NK-92 (cell line): ENCODE results near the gene ACTN2.
"Not testable (repeated sequence)": the region's sequence is repeated elsewhere in the genome, so short reads cannot be mapped to it uniquely, and the experiment has no call there.

Source experiments
- DNase-seq: peaks from one replicate; lab custom pipeline; 2025; ENCODE audit not compliant: unreplicated experiment; lab: John Stamatoyannopoulos, UW

The ACTN2 gene

DNA sequence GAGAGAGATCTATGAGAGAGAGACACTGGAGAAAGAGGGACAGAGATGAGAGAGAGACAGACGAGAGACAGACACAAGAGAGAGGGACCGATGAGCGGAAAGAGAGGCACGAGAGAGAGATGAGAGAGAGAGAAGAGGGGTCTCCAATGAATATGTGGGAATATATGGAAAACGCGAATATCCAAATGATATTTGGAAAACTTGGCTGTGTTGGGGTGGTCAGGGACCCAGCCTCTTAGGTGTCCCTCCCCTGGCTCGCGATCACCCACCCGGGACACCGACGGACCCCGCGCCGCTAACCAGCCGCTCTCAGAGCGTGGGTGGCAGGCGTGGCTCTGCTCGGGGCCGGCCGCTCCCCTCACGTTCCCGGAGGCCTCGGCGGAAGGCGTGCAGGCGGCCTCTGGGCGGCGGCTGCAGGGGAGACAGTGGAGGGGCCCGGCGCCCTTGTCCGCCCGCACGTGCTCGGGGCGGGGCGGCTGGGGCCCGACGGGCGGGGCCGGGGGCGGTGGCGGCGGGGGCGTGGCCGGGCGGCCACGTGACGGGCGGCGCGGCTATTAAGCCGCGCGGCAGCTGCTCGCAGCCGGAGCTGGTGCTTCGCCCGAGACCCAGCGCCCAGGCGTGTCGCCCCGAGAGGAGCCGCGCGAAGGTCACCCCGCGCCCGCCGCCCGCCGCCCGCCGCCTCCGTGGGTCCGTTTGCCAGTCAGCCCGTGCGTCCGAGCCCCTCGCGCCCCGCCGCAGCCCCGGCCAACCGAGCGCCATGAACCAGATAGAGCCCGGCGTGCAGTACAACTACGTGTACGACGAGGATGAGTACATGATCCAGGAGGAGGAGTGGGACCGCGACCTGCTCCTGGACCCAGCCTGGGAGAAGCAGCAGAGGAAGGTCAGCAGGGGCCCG, at the start of gene ACTN2:
TSS of gene ACTN2 (plus strand) at position 583 of the 898 bp plus-strand sequence. CDS start at position 758, 175 bp downstream.
- no peak for DNase-seq

DNA sequence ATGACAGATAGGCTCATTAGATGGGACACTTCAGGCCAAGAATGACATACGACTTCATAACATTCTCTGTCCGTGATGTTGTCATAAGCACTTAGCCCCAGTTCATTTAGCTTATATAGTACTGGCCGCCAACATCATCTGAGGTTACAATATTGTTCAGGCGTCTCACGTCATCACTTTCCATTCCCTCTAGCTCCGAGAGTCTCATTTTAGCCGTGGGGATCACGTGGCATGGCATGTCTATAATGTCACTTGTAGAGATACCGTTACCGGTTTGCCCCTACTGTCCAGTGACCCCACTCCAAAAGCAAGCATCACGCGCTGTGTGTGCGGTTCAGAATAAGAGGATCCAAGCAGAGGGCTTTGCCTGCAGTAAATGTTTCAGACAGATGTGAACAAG, 47.4 kb upstream of the ACTN2 start:
- DNase-seq = no peak

DNA sequence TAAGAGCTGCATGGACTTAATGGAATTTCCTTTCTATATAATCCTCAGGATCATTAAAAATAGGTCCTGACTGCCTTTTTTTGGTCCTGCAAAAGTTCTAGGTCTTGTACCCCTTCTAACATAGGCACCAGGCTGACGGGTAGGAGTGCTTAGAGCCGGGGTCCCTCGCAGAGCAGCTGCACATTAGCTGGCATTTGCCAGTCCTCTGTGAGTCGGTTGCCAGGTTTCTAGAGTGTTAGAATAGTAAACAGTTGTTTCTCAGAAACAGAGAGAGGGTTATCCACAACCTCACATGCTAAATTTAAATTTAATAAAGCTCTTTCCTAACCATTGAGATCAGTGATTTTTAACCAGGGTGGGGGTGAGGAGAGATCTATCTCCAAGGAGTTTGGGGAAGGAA, 46.6 kb upstream of the ACTN2 start:
- DNase-seq = no peak

DNA sequence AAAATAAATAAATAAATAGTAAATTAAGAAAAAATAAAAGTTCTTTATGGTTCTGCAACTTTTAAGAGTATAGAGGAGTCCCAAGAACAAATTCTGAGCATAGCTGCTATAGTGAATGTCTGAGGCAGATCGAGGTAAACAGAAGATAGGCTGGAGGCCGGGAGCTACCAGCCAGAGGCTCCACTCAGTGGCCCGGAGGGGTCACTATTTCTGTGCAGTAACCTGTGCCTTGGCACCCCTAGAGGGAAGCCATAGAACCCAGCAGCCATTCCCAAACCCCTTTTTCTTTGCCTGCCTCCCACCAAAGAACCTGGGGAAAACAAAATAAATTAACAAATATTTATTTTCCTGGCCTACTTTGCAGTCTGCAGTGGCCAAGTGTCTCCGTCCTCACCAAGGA, 43.5 kb upstream of the ACTN2 start:
- DNase-seq = no peak

DNA sequence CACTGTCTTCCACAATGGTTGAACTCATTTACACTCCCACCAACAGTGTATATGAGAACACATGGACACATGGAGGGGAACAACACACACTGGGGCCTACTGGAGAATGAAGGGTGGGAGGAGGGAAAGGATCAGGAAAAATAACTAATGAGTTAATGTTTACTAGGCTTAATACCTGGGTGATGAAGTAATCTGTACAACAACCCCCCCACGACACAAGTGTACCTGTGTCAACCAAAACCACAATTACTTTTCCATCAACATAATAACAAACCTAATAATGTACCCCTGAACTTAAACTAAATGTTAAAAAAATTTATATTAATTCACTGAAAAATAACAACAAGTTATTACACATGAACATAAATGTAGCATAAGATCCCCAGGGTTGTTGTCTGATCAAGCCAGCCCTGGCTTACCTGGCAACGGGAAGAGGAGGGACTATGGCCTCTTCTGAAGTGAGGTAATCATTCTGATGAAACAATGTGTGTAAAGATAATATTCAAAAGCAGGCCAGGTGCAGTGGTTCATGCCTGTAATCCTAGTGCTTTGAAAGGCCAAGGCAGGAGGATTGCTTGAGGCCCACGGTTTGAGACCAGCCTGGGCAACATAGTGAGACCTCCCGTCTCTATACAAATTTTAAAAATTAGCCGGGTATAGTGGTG, 41.2 kb upstream of the ACTN2 start:
- DNase-seq = no peak

DNA sequence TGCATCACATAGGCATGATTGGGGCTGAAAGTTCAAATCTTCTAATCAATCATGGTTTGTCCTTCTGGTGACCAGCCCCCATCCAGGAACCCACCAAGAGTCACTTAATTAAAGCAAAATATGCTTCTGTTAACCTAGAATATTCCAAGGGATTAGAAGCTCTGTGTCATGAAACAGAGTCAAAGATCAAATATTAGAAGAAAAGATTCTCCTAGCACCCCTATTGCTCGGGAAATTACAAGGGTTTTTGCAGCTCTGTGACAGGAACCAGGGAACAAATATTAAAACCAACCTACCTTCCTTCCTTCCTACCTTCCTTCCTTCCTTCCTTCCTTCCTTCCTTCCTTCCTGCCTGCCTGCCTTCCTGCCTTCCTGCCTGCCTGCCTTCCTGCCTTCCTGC, 31.8 kb upstream of the ACTN2 start:
- no peak for DNase-seq

DNA sequence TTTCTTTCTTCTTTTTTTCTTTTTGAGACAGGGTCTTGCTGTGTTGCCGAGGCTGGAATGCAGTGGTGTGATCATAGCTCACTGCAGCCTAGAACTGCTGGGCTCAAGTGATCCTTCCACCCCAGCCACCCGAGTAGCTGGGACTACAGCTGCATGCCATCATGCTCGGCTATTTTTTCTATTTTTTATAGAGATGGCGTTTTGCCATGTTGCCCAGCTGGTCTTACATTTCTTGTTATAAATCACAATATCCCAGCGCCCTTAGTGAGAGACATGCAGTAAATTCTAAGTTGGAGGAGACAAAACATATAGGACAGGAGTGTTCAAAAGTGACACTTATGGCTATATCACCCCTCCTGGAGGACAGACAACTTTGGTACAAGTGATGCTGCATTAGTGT, 31.3 kb upstream of the ACTN2 start:
- no peak for DNase-seq

DNA sequence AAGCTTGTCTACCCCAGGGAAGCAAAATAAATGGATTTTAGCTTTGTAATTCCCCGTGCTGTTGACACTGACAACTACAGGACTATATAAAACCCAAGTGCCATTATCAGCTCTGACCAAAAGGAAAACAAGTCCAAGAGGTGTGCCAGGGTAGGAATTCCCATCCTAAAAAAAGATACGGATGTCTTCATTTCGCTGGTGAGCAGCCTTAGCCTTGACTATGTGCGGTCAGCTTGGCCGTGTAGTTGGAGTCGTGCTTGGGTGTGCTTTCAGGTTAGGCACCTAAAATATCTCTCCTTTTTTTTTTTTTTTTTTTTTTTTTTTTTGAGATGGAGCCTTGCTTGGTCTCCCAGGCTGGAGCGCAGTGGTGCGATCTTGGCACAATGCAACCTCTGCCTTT, 28.9 kb upstream of the ACTN2 start:
- DNase-seq = no peak

DNA sequence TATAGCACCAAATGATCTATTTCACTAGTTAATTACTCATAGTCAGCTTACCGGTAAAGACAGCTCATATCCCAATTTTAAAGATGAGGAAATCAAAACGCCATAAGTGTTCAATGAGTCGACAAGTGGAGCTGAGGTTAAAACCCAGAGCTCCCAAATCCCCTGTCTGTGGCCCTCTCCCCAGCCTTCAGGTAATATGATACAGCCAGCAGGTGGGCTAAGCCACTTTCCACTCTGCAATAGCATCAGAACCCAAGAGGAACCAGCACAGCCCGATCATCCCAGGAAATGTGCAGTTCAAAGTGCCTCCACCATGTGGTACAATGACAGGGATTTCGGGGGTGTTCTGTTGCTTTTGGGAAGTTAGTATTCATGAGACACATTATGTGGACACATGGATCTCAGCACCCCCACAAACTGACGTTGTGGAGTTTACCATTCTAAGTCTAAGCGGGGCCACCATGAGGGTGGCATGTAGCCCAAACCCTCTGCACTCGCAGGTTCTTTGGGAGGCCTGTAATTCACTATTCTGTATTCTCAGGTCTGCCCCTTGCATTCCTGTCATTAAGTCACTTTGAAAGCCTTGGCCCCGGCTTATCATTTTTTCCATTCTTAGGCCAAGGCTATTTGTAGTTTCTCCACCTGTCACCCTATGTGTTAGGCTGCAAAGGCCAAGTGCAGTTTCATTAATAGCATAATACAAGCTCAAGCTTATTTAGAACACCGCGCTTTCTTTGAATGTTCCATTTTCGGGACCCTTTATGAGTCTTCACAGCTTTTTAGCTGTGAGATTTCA, 26.3 kb upstream of the ACTN2 start:
- no peak for DNase-seq

DNA sequence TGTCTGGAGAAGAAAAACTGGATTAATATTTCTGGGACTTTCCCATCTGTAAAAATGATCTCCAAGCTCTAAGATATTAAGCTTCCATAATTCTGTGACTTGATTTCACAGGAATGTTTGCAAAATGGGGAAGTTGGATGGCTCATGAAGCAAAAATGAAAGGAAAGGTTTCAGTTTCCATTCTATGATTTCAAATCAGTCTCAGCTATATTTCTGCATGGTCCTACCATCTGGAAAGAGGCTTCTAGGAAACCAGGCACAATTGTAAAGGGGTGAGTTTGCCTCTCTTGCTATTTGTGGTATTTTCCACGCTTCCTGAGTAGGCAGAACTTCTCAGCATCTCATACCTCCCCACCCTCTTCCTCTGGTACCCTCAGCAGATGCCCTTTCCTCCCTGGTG, 22.4 kb upstream of the ACTN2 start:
- DNase-seq = no peak

DNA sequence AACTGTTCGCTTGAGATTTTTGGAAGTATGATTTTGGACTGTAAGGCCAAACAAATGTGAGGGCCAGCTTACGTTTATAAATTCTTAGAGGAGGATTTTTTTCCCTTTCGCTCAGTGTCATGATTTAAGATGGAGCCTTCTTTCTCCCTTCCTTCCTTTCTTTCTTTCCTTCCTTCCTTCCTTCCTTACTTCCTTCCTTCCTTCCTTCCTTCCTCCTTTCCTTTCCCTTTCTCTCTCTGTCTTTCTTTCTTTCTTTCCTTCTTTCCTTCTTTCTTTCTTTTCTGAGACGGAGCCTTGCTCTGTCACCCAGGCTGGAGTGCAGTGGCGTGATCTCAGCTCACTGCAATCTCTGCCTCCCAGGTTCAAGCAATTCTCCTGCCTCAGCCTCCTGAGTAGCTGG, 17.4 kb upstream of the ACTN2 start:
- DNase-seq = not testable (repeated sequence)

DNA sequence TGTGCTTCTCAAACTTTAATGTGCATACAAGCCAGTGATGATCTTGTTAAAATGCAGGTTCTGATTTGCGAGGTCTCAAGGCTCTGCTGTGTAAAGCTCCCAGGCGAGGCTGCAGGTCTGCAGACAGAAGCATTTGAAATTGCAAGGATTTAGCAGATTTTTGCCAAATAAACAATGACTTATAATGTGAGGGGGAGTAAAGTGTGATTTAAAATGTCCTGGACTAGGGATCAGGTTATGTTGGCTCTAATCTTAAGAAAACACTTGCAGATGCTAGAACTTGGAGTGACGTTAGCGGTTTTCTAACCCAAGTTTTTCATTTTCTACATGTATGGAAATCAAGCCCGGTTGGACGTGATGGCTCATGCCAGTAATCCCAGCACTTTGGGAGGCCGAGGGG, 16.2 kb upstream of the ACTN2 start:
- no peak for DNase-seq

DNA sequence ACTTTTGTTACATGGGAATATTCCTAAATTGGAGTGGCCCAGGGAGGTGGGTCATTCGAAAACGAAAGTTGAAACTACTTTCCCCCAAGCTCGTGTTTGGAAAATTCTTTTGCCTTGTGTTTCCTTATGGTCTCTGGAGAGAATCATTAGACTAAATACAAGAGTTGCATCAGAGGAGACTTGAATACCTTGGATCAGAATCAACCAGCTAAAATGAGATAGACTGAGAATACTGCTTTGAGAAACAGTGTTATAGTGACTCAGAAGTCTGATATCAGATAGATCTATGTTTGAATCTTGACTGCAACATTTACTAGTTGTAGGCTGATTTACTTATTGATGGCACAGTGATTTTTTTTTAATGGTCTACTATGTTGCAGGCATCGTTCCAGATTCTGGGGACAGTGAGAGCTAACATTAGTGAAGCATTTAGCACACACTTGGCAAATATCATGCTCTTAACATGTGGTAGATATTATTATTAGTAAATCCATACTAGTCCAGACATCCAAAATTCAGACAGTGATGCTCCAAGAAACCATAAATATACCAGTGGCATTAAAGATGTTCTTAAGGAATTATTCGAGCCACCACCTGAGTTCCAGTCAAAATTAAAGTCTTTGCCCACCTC, 12.9 kb upstream of the ACTN2 start:
- DNase-seq = no peak

DNA sequence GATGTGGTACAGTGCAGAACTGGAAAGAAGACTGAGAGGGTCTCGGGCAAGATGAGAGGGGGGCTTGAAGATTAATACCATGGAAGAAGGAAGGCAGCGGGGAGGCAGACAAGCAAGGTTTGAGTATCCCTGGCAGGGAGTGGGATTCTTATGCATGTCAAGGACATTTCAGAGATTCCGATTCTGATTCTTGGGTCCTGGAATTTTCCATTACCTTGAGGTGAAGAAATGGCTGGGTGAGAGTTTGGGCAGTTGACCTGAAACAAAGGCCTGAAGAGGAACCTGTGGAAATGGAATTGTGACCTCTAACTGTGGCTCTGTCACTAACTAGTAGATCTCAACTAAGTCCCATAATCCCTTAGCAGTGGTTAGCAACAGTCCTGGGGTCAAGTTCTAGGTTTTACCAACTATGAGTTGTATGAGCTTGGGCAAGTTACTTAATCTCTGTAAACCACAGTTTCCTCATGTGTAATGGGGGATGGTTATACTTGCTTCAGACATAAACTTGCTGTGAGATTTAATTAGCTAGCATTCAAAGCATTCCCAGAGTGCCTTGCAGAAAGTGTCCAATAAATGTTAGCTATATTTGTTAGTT, 8.6 kb upstream of the ACTN2 start:
- DNase-seq = no peak

DNA sequence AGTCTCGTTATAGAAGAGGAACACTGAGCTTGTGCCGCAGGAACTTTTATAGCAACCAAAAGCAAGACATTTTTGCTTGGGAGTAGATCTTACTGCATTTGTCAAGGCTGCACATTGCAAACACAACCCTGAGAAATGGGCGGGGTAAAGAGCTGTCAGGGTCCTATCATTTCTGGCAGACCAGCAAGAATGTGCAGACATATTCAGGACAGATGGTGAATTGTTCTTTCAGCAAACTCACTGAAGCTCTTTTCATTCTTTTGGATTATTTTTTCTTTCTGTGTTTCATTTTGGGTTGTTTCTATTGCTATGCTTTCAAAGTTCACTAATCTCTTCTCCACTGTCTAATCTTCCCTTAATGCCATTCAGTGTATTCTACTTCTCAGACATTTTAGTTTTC, 5.1 kb upstream of the ACTN2 start:
- DNase-seq = no peak

DNA sequence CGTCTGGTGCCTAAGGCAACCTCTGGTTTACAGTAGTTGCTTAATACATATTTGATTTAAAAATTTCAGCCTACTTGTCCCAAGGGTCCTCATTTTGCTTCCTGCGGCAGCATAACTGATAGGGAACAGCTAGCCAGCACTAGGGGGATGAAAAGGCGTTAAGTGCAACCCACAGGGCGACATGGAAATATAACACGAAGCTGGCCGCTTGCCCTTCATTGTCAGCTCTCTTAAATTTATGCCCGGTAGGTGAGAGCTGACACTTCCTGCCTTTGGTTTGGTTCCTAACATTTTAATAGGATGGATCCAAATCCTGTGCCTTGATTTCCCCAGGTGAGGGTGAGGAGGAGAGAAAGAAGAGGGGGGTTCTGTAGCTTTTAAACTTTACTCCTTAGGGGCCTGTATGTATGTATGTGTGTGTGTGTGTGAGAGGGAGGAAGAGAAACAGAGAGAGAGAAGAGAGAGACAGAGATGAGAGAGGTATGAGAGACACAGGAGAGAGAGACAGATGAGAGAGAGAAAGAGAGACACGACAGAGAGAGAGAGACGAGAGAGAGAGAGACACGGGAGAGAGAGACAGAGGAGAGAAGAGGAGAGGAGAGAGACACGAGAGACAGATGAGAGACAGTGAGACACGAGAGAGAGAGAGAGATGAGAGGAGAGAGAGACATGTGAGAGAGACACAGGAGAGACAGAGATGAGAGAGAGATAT, 938 bp upstream of the ACTN2 start:
- no peak for DNase-seq

DNA sequence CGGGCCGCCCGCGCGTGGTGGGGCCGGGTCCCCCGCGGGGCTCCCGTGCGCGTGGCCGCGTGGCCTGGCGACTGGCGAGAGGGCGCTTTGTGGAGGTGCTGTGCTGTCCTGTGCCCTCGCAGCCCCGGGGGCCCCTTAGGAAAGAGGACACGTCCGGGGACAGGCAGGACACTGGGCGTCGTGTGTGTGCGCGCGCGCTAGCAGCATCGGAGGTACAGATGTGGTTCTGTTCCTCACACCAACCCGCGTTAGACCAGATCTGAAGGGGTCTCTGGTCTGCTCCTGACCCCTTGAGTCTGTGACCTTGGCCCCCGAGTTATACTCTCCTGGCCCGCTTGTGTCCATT, 489 bp downstream of the ACTN2 start:
- no peak for DNase-seq

DNA sequence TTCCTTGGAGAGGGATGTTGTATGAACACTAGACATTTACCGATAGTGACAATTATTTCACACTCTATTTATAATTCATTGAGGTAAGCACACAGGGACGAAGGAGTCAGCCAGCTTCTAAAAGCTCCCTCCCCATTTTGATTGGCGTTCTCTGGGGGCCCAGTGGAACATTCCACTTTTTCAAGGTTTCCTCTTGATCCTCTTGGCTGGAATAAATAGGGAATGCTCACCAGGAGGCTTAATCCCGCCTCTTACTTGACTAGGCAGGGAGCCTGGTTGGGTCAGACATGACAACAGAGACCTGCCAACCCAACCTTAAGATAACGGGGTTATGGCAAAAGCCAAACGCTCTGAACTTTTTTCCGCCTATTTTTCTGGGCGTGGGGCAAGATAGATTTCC, 974 bp downstream of the ACTN2 start:
- DNase-seq = no peak

DNA sequence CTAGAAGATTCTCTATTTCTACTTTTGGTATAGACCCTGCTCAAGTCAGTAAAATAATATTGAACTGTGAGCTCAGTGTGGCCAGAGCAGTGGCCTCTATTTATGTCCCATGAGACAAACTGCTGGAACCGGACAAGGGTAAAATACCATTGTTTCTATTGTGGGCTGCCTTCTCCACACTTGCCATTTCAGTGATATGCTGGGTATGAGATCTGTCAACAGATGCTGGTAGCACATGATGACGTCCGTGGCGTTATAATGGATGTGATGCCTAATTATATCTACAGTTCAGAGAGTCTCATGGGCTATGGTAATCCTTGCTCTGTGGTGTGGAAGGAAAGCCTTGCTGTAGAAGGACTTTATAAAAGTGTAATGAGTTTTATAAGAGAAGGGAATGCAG, 2.4 kb downstream of the ACTN2 start:
- DNase-seq = no peak
